GM21576 (cell line): ENCODE measurements around the gene TCHP.
"Not testable (repeated sequence)": the region's sequence is repeated elsewhere in the genome, so short reads cannot be mapped to it uniquely, and the experiment has no call there.

Experiments
- ATAC-seq: cut with Tn5 transposase; IDR thresholded peaks from one replicate; pipeline ENCODE4 v1.9.1; 2021; ENCODE audit warnings: mild to moderate bottlenecking, moderate library complexity; ENCODE audit not compliant: unreplicated experiment

Gene TCHP

GRCh38 chr12:109905301-109905700 is 5.2 kb downstream of the TCHP start:
- no peak for ATAC-seq

GRCh38 chr12:109910254-109910968 is 10.3 kb downstream of the TCHP start:
- no peak for ATAC-seq

- ATAC-seq = no peak
Observed at GRCh38 chr12:109910969-109911348, 10.9 kb downstream of the TCHP start.

- ATAC-seq = no peak
Observed at GRCh38 chr12:109912855-109913321, 12.8 kb downstream of the TCHP start.

GRCh38 chr12:109914461-109914860 is 14.4 kb downstream of the TCHP start:
- no peak for ATAC-seq

GRCh38 chr12:109915171-109916040 is 15.3 kb downstream of the TCHP start:
- no peak for ATAC-seq

GRCh38 chr12:109916045-109916444 is 16.0 kb downstream of the TCHP start:
- ATAC-seq = no peak

- no peak for ATAC-seq
Observed at GRCh38 chr12:109919456-109919855, 19.4 kb downstream of the TCHP start.

- no peak for ATAC-seq
Observed at GRCh38 chr12:109920261-109920780, 20.2 kb downstream of the TCHP start.

GRCh38 chr12:109921982-109922381 is 21.9 kb downstream of the TCHP start:
- ATAC-seq = no peak

GRCh38 chr12:109923038-109923437 is 23.0 kb downstream of the TCHP start:
- ATAC-seq = no peak

- no peak for ATAC-seq
Observed at GRCh38 chr12:109923481-109924245, 23.6 kb downstream of the TCHP start.

GRCh38 chr12:109925185-109925840 is 25.2 kb downstream of the TCHP start:
- no peak for ATAC-seq

GRCh38 chr12:109926016-109926415 is 25.9 kb downstream of the TCHP start:
- ATAC-seq = no peak

- ATAC-seq = no peak
Observed at GRCh38 chr12:109926488-109927210, 26.6 kb downstream of the TCHP start.

GRCh38 chr12:109927622-109928021 is 27.5 kb downstream of the TCHP start:
- no peak for ATAC-seq

GRCh38 chr12:109928058-109928656 is 28.1 kb downstream of the TCHP start:
- ATAC-seq = no peak

GRCh38 chr12:109929326-109929725 is 29.3 kb downstream of the TCHP start:
- not testable (repeated sequence) for ATAC-seq

- no peak for ATAC-seq
Observed at GRCh38 chr12:109930028-109930800, 30.1 kb downstream of the TCHP start.
